Left forelimb (tissue), 1 donor: ENCODE measurements around the gene DOHH.

Experiments used
- DNase-seq: peaks from one replicate; pipeline ENCODE4 v3.0.0-alpha.2; 2018; ENCODE audit warnings: low spot score

DOHH gene

DNA sequence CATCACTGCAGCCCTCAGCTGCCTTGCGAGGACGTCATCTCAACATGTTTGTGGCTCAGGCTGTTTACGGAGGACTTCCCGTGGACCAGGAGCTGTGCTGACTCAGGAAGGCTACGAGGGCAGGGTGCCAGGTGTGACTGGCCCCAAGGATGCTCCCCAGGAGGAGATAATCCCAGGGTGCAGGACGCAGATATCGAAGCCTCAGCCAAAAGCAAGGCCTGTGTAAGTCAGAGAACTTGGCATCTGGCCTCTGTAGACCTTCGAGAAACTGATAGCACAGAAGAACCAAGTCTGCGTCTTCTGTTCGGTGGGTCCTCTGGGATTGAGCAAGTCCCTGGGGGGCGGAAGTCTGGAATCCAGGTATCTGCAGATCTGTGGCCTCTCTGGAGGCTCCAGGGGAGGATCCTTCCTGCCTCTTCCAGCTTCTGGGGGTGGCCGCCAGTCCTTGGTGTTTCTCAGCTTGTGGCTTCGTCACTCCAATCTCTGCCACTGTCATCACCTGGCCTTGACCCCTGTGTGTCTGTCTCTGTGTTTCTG, 2.6 kb upstream of the DOHH start:
- no peak for DNase-seq

DNA sequence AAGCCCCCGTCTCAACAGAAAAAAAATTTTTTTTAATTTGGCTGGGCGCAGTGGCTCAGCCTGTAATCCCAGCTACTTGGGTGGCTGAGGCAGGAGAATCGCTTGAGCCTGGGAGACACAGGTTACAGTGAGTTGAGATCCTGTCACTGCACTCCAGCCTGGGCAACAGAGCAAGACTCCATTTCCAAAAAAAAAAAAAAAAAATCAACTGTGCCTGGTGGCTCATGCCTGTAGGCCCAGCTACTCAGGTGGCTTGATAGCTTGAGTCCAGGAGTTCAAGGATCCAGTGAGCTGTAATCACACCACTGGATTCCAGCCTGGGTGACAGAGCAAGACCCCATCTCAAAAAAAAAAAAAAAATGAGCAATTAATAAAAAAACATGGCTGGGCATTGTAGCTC, 1.3 kb upstream of the DOHH start:
- no peak for DNase-seq

- no peak for DNase-seq
These were observed 591 bp downstream of the DOHH start for GRCh38 chr19:3499738-3500428.

DNA sequence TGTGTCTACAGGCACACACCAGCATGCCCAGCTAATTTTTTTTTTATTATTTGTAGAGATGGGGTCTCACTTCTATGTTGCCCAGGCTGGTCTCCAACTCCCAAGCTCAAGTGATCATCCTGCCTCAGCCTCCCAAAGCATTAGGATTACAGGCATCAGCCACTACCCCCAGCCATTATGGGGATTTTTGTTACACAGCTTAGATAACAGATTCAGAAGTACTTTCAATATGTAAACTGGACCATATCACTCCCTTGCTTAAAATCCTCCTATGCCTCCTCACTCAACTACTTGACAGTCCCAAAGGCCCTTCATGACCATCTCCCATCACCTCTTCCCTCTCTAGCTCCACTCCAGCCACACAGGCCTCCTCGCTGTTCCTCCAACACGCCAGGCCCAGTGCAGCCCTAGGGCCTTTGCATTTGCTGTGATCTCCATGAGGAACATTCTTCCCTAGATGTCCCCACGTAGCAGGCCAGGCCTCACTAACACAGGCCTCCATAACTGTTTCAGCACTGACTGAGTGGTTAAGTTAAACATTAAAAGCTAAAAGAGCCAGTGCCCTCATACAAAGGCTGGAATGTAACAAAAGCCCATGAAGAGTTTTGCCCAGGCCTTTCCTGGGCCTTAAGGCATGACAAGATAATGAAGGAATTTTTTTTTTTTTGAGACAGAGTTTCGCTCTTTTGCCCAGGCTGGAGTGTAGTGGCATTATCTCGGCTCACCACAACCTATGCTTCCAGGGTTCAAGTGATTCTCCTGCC, 2.5 kb downstream of the DOHH start:
- no peak for DNase-seq

DNA sequence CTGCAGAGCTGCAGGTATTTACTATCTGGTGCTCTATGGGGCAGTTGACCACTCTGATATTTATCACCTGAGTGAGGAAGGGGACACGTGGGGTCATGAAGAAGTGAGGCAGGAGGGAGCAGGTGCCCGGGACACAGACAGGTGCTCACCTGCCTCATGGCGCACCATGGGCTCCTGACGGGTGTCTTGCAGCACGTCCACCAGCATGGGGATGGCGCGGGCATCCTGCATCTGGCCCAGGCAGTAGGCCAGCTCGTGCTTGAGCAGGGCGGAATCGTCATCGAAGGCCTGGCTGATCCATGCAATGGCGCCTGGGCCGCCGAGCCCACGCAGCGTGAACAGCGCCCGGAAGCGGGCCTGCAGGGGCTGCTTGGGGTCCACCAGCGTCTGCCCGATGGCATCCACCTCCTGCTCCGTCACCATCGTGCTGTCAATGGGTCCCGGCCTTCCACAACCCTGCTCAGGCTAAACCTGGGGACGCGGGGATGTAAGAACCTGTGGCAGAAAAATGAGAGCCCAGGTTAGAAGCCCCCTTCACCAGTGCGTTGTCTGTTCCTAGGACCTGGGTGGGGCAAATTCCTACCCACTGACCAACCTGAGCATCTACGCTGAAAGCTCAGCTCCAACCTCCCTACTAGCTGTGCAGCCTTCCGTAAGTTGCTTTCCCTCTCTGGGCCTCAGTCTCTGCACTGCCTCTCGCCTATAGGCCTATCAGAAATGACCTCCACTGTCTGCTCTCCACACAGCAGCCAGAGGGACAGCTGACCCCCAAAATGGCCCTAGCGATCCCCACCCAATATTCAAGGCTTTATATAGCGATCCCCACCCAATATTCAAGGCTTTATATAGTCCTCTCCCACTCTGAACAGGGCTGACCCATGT, 3.8 kb downstream of the DOHH start:
- no peak for DNase-seq

DNA sequence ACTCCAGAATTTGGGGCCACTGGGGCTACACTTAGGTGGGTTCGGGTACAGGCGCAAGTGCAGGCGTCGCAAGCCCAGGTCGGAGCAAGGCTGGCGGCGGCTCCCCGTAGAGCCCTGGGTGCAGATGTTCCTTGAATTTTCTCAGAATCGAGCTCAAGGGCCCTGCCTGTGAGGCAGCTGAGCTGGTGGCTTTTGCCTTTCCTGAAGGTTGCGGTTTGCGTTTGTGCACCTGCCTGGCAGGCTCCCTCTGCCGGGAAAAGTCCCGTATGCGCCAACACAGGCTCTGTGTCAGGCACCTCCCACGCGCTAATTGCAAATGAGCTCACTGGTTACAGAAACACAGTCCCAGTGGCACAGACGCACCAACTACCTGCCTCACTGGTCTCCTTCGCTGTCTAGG, 5.9 kb downstream of the DOHH start:
- no peak for DNase-seq

GRCh38 chr19:3494051-3494450, 6.4 kb downstream of the DOHH start:
- DNase-seq: no peak

DNA sequence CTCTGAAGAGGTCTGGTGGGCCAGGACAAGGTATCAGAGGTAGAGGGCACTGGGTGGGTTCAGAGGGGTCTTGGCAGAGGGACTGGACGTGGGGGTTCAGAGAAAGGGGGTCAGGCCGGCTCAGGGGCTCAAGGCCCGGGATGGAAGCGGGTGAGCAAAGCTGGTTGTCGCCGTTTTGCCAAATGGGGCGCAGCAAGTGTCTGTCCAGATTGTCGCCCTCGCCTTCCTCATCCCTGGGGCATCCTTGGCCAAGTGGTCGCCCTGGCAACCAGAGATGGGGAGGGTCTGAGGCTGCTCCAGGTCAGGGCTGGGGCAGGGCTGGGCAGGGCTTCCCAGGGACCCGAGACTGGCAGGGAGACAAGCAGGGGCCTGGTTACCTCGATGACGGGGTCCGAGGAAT, 6.8 kb downstream of the DOHH start:
- DNase-seq: no peak

DNA sequence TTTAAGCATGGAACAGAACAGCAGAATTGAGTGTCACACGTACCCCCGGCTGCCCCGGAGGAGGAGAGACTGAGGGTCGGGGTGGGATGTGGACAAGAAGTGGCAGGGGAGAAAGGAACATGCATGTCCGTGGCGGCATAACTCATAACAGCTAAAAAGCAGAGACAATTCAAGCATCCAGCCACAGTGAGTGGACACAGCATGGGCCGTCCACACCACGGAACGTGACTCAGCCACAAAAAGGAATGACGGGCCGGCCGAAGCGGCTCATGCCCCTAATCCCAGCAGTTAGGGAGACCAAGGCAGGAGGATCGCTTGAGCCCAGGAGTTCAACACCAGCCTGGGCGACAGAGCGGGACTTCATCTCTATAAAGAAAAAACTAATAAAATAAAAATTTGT, 7.6 kb downstream of the DOHH start:
- no peak for DNase-seq

DNA sequence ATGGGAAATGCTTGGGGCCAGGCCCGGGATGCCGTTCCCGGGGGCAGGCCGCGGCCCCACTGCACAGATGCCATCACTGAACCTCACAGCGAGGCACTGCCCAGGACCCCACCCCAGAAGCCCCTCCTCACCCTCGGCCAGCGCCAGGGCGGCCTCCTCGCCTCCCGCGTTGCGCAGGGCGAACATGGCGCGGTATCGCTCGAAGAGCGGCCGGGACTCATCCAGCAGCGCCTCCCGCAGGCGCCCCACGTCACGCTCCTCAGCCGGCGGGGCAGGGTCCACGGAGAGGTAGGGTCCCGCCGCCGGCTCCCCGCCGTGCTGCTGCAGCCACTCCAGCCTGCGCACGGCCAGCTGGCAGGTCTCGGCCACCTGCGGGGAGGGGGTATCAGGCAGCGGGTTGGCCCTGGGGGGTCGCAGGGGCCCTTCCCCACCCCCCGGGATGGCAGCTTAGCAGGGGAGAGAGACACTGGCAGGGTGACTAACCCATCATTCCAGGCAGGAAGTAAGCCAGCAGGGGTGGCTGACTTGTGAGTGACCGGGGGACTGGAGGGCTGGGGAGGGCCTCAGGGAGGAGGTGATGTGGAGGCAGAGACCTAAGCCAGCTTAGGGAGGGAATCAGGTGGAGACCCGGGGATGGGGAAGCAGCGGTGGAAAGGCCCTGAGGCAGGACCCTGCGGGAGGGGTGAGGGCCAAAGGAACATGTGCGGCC, 8.2 kb downstream of the DOHH start:
- DNase-seq: no peak

- DNase-seq: no peak
These were observed 8.9 kb downstream of the DOHH start for GRCh38 chr19:3491396-3492119.

GRCh38 chr19:3483226-3483628, 17.2 kb downstream of the DOHH start, which contains the start of gene SMIM44:
SMIM44 (minus strand) TSS chr19:3483441; CDS start chr19:3483403, 38 bp downstream.
- no peak for DNase-seq

DNA sequence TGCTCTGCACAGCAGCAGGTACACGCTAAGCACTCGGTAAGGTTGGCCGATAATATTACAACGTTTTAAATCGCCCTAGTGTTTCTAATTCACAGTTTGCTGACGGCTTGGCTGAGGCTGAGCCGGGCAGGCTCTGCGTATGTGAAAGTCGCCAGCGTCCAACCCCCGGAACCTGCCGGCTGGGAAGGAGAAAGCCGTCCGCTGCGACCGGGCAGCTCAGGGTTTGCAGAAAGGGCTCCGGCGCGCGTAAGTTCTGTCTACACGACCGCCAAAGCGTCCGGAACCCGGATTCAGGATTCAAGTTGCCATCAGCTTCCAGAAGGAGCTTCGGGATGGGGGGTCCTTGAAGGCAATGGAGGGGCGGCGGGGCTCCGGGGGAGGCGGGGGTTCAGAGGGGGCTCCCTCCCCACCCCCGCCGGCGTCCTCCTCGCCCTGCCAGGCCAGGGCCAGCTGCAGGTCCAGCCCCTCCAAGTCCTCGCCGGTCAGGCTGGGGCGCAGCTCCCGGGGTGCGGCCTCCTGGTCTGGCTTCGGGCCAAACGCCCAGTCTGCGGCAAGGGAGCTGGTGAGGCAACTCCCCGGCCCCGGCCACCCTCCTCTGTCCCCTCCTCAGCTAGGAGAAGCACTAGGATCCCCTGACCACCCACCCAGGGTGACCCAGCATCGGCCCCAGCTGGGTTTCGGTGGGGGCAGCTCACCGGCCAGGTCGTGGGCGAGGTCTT, 17.8 kb downstream of the DOHH start:
- no peak for DNase-seq

DNA sequence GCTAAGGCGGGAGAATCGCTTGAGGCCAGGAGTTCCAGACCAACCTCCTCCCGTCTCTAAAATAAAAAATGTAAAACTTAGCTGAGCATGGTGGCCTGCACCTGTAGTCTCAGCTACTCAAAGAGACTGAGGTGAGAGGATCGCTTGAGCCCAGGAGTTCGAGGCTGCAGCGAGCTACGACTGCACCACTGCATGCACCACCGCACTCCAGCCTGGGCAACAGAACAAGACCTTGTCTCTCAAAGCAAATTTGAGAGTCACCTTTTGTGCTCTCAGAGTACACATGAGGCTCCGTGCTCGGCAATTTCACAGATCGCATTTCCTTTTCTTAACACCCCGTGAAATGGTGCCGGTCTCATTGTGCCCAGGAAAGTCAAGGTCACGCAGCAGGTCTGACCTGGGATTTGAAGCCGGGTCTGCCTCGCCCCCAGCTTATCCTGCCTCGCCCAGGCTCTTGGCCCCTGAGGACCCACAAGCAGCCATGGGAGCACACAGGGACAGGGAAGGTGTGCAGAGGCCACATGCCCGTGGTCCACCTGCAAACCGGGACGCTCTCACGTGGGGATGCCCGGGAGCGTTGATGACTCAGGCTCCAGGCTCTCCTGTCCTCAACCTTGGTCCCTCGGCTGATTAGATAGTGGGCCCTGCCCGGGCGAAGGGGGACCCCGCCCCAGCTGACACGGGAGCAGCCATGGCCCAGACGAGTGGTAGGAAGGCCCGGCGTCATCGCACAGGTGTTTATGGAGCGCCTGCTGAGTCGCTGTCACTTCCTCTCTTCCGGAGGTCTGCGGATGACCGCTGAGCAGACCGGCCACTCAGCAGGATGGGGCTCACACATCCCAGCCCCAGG, 19.0 kb downstream of the DOHH start:
- DNase-seq: no peak

DNA sequence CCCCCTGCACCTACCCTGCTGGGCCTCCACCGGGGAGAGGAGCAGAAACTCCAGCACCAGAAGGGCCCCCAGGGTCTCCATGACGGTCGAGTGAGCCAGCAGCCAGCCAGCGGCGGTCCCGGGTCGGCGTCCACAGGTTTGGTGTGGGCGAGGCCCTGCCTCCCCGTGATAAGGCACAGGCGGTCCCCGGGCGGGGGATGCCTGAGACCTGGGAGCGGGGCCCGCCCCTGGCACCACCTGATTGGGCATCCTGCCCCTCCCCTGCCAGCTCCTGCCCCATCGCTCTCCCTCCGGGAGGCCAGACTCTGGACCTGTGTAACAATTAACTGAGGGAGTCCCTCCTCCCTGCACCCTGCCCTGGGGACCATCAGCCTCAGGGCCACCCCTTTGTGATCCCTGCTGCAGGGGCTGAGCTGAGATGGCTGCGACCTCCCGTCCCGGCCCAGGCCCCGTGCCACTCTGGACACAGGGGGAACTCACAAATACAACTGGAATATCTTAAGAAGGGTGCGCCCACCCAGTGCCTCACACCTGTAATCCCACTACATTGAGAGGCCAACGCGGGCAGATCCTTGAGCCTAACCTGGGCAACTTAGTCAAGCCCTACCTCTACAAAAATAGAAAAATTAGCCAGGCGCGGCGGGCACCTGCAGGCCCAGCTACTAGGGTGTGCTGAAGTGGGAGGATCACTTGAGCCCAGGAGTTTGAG, 19.9 kb downstream of the DOHH start, which contains the start of gene SMIM24:
TSS of gene SMIM24 (minus strand) at position 143 of the 709 bp plus-strand sequence. CDS start at position 81, 62 bp downstream.
- DNase-seq: no peak

- DNase-seq: no peak
These were observed 20.6 kb downstream of the DOHH start for GRCh38 chr19:3479834-3480215.

DNA sequence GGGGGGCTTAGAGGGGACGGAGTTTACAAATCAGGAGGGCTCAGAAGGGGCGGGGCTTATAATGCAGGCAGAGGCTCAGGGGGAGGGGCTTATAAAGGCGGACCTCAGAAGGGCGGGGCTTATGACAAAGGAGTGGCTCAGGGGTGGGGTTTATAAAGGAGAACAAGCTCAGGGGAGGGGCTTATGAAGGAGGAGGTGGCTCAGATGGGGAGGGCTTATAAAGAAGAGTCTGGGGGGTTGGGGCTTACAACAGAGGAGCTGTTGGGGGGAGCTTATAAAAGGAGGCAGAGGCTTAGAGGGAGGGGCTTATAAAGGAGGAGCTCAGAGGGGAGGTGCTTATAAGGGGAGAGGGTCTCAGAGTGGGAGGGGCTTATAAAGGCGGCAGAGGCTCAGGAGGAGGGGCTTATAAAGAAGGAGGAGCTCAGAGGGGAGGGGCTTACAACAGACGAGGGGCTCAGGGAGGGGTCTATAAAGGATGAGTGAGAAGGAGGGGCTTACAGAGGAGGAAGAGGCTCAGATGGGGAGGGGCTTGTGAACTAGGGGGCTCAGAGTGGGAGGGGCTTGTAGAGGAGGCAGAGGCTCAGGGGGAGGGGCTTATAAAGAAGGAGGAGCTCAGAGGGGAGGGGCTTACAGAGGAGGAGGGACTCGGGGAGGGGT, 21.2 kb downstream of the DOHH start:
- DNase-seq: no peak
